Measurements from ENCODE around the gene ENDOG. TPM values are rescaled to one million over a fixed set of nuclear protein-coding genes. Genes with fewer than 3 reads are reported as not detected.
A peak's percentile ranks its signal among the peaks of the same experiment; 100 is the strongest.

Gene ENDOG
- total RNA-seq, 1 experiment from 2014 or later, result 25.8 TPM

DNA sequence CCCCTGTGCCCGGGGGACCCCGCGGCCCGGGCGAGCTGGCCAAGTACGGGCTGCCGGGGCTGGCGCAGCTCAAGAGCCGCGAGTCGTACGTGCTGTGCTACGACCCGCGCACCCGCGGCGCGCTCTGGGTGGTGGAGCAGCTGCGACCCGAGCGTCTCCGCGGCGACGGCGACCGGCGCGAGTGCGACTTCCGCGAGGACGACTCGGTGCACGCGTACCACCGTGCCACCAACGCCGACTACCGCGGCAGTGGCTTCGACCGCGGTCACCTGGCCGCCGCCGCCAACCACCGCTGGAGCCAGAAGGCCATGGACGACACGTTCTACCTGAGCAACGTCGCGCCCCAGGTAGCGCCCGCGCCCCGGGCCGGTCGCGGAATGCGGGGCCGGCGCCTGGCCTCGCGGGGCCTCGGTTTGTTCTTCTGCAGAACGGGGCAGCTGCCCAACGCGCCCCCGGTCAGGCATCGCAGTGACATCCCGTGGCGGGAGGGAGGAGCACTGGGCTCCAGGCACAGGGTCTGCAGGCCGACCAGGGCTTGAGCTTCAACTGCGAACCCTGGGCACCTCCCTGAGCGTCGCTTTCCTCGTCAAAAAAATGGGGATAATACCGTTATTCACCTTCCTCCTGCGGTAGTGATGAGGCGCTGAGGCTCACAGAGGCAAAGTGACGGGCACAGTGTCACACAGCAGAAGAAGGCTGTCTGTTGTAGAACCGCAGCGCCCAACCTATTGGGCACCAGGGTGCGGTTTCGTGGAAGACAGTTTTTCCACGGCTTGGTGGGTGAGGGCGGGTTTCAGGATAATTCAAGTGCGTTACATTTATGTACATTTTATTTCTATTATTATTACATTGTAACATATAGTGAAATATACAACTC lies 777 bp downstream of the ENDOG start (continued):
- TF ChIP-seq SMAD3 (CRISPR knock-in tag; IDR thresholded peaks at IDR 0.05; ENCODE audit: borderline replicate concordance) (0 out of 2 replicates have a peak, but pooled peaks have one; percentile 50), ZNF232 (CRISPR knock-in tag; IDR thresholded peaks at IDR 0.05) (no peak), MXD4 (CRISPR knock-in tag; IDR thresholded peaks at IDR 0.05; ENCODE audit: borderline replicate concordance) (no peak), ELF4 (CRISPR knock-in tag; IDR thresholded peaks at IDR 0.05; ENCODE audit: low read depth) (no peak), CBFB (CRISPR knock-in tag; IDR thresholded peaks at IDR 0.05; ENCODE audit: low read depth) (0 out of 2 replicates have a peak, but pooled peaks have one; percentile 1), TEAD4 (CRISPR knock-in tag; IDR thresholded peaks at IDR 0.05) (no peak), MYBL2 (CRISPR knock-in tag; IDR thresholded peaks at IDR 0.05) (no peak), ETV6 (CRISPR knock-in tag; IDR thresholded peaks at IDR 0.05) (no peak), IRF2 (CRISPR knock-in tag; IDR thresholded peaks at IDR 0.05; ENCODE audit: borderline replicate concordance, low read depth) (no peak), FOXP1 (CRISPR knock-in tag; IDR thresholded peaks at IDR 0.05; ENCODE audit: borderline replicate concordance) (peak; percentile 91; the same call in 1 of the 2 replicates), ZNF121 (CRISPR knock-in tag; IDR thresholded peaks at IDR 0.05) (no peak; the same call in 1 of the 2 replicates), FOXJ3 (CRISPR knock-in tag; IDR thresholded peaks at IDR 0.05; ENCODE audit: borderline replicate concordance) (no peak), GABPB1 (CRISPR knock-in tag; IDR thresholded peaks at IDR 0.05) (no peak), GRHL2 (CRISPR knock-in tag; IDR thresholded peaks at IDR 0.05; ENCODE audit: insufficient replicate concordance, severe bottlenecking) (no peak), NR3C1 (CRISPR knock-in tag; conservative IDR thresholded peaks at IDR 0.05; ENCODE audit: low read depth) (no peak), PRRX2 (CRISPR knock-in tag; IDR thresholded peaks at IDR 0.05) (0 out of 2 replicates have a peak, but pooled peaks have one; percentile 39), NFATC4 (CRISPR knock-in tag; IDR thresholded peaks at IDR 0.05) (no peak; the same call in 1 of the 2 replicates)
- TF ChIP-seq, protein P1, sequence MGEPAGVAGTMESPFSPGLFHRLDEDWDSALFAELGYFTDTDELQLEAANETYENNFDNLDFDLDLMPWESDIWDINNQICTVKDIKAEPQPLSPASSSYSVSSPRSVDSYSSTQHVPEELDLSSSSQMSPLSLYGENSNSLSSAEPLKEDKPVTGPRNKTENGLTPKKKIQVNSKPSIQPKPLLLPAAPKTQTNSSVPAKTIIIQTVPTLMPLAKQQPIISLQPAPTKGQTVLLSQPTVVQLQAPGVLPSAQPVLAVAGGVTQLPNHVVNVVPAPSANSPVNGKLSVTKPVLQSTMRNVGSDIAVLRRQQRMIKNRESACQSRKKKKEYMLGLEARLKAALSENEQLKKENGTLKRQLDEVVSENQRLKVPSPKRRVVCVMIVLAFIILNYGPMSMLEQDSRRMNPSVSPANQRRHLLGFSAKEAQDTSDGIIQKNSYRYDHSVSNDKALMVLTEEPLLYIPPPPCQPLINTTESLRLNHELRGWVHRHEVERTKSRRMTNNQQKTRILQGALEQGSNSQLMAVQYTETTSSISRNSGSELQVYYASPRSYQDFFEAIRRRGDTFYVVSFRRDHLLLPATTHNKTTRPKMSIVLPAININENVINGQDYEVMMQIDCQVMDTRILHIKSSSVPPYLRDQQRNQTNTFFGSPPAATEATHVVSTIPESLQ (CRISPR knock-in tag; IDR thresholded peaks at IDR 0.05), result no peak
- TF ChIP-seq, protein P2, sequence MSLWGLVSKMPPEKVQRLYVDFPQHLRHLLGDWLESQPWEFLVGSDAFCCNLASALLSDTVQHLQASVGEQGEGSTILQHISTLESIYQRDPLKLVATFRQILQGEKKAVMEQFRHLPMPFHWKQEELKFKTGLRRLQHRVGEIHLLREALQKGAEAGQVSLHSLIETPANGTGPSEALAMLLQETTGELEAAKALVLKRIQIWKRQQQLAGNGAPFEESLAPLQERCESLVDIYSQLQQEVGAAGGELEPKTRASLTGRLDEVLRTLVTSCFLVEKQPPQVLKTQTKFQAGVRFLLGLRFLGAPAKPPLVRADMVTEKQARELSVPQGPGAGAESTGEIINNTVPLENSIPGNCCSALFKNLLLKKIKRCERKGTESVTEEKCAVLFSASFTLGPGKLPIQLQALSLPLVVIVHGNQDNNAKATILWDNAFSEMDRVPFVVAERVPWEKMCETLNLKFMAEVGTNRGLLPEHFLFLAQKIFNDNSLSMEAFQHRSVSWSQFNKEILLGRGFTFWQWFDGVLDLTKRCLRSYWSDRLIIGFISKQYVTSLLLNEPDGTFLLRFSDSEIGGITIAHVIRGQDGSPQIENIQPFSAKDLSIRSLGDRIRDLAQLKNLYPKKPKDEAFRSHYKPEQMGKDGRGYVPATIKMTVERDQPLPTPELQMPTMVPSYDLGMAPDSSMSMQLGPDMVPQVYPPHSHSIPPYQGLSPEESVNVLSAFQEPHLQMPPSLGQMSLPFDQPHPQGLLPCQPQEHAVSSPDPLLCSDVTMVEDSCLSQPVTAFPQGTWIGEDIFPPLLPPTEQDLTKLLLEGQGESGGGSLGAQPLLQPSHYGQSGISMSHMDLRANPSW (CRISPR knock-in tag; conservative IDR thresholded peaks at IDR 0.05; ENCODE audit: low read depth), result no peak
- TF ChIP-seq, protein P3, sequence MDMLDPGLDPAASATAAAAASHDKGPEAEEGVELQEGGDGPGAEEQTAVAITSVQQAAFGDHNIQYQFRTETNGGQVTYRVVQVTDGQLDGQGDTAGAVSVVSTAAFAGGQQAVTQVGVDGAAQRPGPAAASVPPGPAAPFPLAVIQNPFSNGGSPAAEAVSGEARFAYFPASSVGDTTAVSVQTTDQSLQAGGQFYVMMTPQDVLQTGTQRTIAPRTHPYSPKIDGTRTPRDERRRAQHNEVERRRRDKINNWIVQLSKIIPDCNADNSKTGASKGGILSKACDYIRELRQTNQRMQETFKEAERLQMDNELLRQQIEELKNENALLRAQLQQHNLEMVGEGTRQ (CRISPR knock-in tag; IDR thresholded peaks at IDR 0.05), result no peak
- TF ChIP-seq, protein P4, sequence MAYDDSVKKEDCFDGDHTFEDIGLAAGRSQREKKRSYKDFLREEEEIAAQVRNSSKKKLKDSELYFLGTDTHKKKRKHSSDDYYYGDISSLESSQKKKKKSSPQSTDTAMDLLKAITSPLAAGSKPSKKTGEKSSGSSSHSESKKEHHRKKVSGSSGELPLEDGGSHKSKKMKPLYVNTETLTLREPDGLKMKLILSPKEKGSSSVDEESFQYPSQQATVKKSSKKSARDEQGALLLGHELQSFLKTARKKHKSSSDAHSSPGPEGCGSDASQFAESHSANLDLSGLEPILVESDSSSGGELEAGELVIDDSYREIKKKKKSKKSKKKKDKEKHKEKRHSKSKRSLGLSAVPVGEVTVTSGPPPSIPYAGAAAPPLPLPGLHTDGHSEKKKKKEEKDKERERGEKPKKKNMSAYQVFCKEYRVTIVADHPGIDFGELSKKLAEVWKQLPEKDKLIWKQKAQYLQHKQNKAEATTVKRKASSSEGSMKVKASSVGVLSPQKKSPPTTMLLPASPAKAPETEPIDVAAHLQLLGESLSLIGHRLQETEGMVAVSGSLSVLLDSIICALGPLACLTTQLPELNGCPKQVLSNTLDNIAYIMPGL (CRISPR knock-in tag; IDR thresholded peaks at IDR 0.05), result peak; percentile 91; the same call in 1 of the 2 replicates
- TF ChIP-seq, protein P5, sequence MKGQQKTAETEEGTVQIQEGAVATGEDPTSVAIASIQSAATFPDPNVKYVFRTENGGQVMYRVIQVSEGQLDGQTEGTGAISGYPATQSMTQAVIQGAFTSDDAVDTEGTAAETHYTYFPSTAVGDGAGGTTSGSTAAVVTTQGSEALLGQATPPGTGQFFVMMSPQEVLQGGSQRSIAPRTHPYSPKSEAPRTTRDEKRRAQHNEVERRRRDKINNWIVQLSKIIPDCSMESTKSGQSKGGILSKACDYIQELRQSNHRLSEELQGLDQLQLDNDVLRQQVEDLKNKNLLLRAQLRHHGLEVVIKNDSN (CRISPR knock-in tag; IDR thresholded peaks at IDR 0.05), result no peak
- TF ChIP-seq, protein P6, sequence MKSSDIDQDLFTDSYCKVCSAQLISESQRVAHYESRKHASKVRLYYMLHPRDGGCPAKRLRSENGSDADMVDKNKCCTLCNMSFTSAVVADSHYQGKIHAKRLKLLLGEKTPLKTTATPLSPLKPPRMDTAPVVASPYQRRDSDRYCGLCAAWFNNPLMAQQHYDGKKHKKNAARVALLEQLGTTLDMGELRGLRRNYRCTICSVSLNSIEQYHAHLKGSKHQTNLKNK (CRISPR knock-in tag; IDR thresholded peaks at IDR 0.05), result no peak
- TF ChIP-seq, protein P7, sequence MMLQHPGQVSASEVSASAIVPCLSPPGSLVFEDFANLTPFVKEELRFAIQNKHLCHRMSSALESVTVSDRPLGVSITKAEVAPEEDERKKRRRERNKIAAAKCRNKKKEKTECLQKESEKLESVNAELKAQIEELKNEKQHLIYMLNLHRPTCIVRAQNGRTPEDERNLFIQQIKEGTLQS (CRISPR knock-in tag; conservative IDR thresholded peaks at IDR 0.05), result 0 out of 2 replicates have a peak, but pooled peaks have one; percentile 64
- TF ChIP-seq, protein P8, sequence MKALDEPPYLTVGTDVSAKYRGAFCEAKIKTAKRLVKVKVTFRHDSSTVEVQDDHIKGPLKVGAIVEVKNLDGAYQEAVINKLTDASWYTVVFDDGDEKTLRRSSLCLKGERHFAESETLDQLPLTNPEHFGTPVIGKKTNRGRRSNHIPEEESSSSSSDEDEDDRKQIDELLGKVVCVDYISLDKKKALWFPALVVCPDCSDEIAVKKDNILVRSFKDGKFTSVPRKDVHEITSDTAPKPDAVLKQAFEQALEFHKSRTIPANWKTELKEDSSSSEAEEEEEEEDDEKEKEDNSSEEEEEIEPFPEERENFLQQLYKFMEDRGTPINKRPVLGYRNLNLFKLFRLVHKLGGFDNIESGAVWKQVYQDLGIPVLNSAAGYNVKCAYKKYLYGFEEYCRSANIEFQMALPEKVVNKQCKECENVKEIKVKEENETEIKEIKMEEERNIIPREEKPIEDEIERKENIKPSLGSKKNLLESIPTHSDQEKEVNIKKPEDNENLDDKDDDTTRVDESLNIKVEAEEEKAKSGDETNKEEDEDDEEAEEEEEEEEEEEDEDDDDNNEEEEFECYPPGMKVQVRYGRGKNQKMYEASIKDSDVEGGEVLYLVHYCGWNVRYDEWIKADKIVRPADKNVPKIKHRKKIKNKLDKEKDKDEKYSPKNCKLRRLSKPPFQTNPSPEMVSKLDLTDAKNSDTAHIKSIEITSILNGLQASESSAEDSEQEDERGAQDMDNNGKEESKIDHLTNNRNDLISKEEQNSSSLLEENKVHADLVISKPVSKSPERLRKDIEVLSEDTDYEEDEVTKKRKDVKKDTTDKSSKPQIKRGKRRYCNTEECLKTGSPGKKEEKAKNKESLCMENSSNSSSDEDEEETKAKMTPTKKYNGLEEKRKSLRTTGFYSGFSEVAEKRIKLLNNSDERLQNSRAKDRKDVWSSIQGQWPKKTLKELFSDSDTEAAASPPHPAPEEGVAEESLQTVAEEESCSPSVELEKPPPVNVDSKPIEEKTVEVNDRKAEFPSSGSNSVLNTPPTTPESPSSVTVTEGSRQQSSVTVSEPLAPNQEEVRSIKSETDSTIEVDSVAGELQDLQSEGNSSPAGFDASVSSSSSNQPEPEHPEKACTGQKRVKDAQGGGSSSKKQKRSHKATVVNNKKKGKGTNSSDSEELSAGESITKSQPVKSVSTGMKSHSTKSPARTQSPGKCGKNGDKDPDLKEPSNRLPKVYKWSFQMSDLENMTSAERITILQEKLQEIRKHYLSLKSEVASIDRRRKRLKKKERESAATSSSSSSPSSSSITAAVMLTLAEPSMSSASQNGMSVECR (CRISPR knock-in tag; IDR thresholded peaks at IDR 0.05; ENCODE audit: borderline replicate concordance), result peak; percentile 41; the same call in 1 of the 2 replicates

All from WTC11 (cell line).